NCI-H526 (cell line): Measurements from ENCODE around the gene EHMT1.

Experiments used
- DNase-seq, 2 experiments: peaks; one replicate each; lab custom pipeline; 2025; lab: John Stamatoyannopoulos, UW

EHMT1 gene

GRCh38 chr9:137672907-137673791 lies 54.3 kb downstream of the EHMT1 start:
- DNase-seq = peak; percentile 63 to 79

GRCh38 chr9:137673886-137674285 lies 55.1 kb downstream of the EHMT1 start:
- DNase-seq = peak in 1 of 2 experiments; percentile 44

DNA sequence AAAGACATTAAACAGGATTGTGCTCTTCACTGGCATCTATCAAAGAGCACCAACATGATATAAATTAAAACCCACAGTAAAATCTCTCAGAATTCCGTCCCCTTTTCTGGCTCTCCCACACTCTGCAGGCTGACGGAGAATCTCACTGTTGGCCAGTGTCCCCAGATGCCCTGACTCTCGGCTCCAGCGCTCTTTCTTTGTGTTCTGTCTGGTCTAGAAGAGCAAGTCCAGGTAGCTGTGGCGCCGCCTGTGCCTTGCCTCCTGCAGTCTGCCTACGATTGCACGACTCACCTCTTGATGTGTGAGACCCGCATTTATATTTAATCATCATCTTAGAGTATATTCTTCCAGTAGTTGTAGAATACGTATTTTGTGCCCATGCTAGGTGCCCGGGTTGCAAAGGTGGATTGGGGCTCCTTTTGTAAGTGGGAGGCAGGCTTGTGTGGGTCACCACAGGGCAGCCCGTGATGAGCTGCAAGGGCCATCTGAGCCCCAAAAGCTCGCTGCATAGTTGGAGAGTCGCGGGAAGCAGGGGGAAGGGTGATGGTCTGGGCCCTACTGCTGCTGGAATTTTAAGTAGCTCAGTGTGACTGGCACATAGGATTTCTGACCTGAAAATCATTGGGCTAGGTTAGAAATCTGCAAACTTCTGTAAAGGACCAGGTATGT lies 55.6 kb downstream of the EHMT1 start:
- peak; percentile 29 to 56 for DNase-seq

- no peak for DNase-seq
Observed at GRCh38 chr9:137674976-137675320, 56.1 kb downstream of the EHMT1 start.

DNA sequence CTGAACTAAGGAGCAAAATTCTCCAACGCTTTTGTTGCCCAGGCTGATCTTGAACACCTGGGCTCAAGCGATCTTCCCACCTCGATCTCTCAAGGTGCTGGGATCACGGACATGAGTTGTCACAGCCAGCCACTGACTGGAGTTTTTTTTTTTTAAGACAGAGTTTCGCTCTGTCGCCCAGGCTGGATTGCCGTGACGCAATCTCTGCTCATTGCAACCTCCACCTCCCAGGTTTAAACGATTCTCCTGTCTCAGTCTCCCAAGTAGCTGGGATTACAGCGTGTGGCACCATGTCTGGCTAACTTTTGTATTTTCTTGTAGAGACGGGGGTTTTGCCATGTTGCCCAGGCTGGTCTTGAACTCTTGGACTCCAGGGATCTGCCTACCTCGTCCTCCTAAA lies 58.2 kb downstream of the EHMT1 start:
- no peak for DNase-seq

- no peak for DNase-seq
Observed at GRCh38 chr9:137678202-137678601, 59.4 kb downstream of the EHMT1 start.

DNA sequence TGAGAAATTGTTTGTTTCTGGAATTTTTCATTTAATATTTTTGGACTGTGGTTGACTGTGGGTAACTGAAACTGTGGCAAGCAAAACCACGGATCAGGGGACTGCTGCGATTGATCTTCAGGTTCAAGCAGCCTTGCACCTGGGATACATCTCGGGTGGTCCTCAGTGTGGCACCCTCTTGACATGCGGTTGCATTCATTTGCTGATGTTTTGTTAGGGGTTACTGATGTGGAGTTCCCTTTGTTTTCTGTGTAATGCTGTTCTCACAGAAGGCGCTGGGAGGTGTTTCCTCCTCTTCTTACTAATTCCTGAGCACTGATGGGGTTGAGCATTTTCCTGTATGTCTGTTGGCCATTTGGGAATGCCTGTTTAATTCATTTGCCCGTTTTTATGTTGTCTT lies 60.4 kb downstream of the EHMT1 start:
- DNase-seq = no peak

DNA sequence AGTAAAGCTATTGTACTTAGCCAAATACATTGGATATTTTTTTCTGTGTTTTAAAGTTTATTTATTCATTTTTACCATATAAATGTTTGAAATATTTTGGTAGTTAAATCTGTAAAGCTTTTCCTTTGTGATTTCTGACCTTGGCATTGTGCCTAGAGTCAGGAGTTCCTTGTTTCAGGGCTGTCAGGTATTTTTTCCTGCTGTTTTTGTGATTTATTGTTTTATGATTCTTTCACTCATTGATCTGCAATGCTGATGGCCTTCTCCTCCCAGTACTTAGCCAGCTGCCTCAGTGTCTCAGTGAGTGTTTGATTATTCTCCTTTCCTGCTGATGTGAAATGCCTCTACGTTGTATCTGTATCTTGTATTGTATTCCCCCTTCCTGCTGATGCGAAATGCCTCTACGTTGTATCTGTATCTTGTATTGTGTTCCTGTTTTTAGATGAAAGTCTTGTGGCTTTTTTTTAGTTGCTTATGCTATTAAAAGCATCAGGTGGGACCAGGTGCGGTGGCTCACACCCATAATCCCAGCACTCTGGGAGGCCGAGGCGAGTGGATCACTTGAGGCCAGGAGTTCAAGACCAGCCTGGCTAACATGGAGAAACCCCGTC lies 61.0 kb downstream of the EHMT1 start:
- DNase-seq = no peak

- peak; percentile 46 to 49 for DNase-seq
Observed at GRCh38 chr9:137680444-137681358, 61.9 kb downstream of the EHMT1 start.

- DNase-seq = peak in 1 of 2 experiments; percentile 52
Observed at GRCh38 chr9:137682428-137683105, 63.8 kb downstream of the EHMT1 start.

DNA sequence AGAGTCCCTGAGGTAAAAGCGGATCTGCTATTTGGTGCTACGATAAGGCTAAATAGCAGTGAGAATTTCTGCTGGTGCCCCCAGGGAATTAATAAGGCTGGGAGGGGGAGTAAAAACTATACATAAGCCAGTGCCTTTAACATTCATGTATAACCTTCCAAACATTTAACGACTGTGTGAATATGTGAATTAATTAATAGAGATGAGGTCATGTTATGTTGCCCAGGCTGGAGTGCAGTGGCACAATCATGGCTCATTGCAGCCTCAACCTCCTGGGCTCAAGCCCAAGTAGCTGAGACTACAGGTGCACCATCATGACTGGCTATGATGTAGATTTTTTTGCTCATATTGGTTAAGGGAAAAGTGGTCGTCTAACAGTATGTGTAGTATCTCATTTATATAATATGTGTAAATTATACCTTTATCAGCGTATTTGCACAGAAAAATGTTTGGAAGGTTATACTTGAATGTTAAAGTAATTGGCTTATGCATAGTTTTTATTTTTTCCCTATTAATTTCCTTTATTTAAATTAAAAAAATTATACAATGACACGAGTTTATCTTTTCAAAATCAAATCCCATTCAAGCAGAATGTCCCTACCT lies 64.6 kb downstream of the EHMT1 start:
- peak in 1 of 2 experiments; percentile 29 for DNase-seq

DNA sequence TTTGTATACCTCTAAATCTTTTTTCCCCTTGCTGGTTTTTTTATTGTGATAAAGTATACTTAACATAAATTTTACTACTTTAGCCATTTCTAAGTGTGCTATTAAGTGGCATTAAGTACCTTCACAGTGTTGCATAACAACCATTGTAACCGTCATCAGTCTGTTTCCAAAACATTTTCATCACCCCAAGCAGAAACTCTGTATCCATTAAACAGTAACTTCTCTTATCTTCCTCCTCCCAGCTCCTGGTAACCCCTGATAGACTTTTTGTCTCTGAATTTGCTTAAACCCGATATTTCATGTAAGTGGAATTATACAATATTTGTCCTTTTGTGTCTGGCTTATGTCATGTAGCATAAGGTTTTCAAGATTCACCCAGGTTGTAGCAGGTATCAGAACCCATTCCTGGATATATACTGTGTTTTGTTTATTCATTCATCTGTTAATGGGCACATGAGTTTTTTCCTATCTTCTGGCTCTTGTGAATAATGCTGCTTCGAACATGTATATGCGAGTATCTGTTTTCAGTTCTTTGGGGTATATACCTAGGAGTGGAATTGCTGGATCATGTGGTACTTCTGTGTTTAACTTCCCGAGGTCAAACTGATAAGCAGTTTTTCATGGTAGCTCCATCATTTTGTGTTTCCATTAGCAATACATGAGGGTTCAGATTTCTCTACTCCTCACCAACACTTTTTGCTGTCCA lies 66.4 kb downstream of the EHMT1 start:
- DNase-seq = no peak

- no peak for DNase-seq
Observed at GRCh38 chr9:137685741-137686420, 67.1 kb downstream of the EHMT1 start.

GRCh38 chr9:137688261-137688660 lies 69.5 kb downstream of the EHMT1 start:
- DNase-seq = no peak

GRCh38 chr9:137688725-137689124 lies 69.9 kb downstream of the EHMT1 start:
- no peak for DNase-seq

DNA sequence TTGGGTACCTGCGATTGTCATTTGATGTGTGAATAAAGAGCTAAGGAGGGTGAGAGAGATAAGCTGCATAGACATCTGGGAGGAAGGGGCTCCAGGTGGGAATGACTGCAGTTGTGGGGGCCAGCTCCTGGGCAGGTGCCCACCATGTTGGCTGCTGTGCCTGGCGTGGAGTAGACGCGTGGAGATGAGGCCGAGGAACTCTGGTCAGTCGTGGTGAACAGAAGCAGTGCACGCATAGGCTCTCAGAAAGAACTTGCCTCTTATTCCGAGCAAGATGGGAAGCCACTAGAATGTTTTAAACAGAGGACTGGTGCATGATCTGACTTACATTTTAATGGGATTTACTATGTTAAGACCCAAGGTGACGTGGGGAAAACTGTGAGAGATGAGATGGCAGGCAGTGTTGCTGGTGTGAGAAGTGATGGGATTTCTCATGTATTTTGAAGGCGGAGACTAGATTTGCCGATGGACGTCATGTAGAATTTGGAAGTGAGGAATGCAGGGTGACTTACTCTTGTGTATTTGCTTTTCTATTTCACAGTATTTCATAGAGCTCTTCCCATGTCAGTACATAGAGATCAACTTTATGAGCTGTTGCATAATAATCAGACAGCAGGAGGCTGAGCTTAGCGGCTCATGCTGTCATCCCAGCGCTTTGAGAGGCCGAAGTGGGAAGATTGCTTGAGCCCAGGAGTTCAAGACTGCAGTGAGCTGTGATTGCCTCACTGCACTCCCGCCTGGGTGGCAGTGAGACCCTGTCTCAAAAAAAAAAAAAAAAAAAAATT lies 71.1 kb downstream of the EHMT1 start:
- DNase-seq = no peak

- DNase-seq = no peak
Observed at GRCh38 chr9:137690930-137691645, 72.3 kb downstream of the EHMT1 start.
